Cardiac muscle cell (in vitro differentiated cells and primary cell): ENCODE results near the gene RPL12. TPM values are rescaled to one million over a fixed set of nuclear protein-coding genes. Genes with fewer than 3 reads are reported as not detected.

Experiments used
- DNase-seq, 2 donors: peaks; one replicate each; pipeline versions ENCODE4 v3.0.0 to v3.0.0-alpha.2; 2010 to 2017; ENCODE audit warnings: low read depth in 1 of 2, low spot score in 1 of 2
- H3K27ac ChIP-seq: fragments of 200-600 bp; sonication (generic); 2 replicates; pipeline ENCODE4 v1.5.1; 2016
- H3K27me3 ChIP-seq: fragments of 200-600 bp; sonication (generic); 2 replicates; pipeline ENCODE4 v1.6.0; 2016; ENCODE audit warnings: control low read depth
- H3K36me3 ChIP-seq: fragments of 200-600 bp; sonication (generic); 2 replicates; pipeline ENCODE4 v1.5.1; 2016; ENCODE audit warnings: control low read depth
- H3K4me1 ChIP-seq: fragments of 200-600 bp; sonication (generic); 2 replicates; pipeline ENCODE4 v1.8.1; 2017; ENCODE audit warnings: low read depth, mild to moderate bottlenecking, mixed run types
- H3K4me3 ChIP-seq: fragments of 200-600 bp; sonication (generic); 2 replicates; pipeline ENCODE4 v1.5.1; 2016; ENCODE audit warnings: mild to moderate bottlenecking
- H3K9me3 ChIP-seq: fragments of 200-600 bp; sonication (generic); 2 replicates; pipeline ENCODE4 v1.5.1; 2017; ENCODE audit warnings: low read depth, mild to moderate bottlenecking, control low read depth
- polyA plus RNA-seq: library from polyadenylated mRNA; unstranded; fragments of >200 nt; fragmentation: Nextera tagmentation; extraction: Ambion mirVana; gene quantifications from 2 replicates; pipeline ENCODE4 v1.2.1, GENCODE V29; 2016
- total RNA-seq: library from RNA; depleted of rRNA; stranded (reverse); fragments of >200 nt; gene quantifications from 2 replicates; pipeline ENCODE4 v1.2.3, GENCODE V29; 2016
- TF ChIP-seq, protein P1 (sequence below): IDR thresholded peaks from 2 replicates; pipeline ENCODE4 v1.5.1; 2012; ENCODE audit warnings: low read depth, mild to moderate bottlenecking, low read length

Gene RPL12
- total and polyA plus RNA-seq, 2 experiments from 2014 or later: 335 to 1,318 TPM

DNA sequence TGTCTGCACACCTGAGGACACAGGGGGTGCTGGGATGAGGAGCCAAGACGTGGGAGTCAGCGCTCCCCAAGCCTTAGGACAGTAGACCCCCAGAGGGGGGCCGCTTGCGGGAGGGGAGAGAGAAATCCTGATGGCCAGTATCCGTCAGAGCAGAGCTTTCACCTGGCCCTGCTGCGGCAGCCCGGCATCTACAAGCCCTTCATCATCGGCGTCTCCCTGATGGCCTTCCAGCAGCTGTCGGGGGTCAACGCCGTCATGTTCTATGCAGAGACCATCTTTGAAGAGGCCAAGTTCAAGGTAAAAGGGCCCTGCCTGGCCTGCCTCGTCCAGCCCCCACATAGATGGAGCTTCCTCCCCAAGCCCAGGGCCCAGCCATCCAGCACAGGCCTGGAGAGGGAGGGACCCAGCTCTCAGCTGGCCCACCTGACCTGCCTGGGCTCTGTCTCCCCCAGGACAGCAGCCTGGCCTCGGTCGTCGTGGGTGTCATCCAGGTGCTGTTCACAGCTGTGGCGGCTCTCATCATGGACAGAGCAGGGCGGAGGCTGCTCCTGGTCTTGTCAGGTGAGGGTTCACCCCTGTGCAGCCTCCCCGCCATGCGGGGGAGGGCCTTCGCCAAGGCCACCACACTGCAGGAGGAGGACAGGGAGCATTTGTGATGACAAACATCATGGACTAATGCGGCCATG, 47.6 kb downstream of the RPL12 start:
- Histone ChIP-seq H3K4me3 (no peak overlapping the region), H3K36me3 (peaks cover 5% of the 10 kb centered on the region), H3K27ac (no peak overlapping the region), H3K9me3 (no peaks in the 10 kb centered on the region), H3K27me3 (no peaks in the 10 kb centered on the region), H3K4me1 (peaks cover 14% of the 10 kb centered on the region)
- TF ChIP-seq, protein P1, sequence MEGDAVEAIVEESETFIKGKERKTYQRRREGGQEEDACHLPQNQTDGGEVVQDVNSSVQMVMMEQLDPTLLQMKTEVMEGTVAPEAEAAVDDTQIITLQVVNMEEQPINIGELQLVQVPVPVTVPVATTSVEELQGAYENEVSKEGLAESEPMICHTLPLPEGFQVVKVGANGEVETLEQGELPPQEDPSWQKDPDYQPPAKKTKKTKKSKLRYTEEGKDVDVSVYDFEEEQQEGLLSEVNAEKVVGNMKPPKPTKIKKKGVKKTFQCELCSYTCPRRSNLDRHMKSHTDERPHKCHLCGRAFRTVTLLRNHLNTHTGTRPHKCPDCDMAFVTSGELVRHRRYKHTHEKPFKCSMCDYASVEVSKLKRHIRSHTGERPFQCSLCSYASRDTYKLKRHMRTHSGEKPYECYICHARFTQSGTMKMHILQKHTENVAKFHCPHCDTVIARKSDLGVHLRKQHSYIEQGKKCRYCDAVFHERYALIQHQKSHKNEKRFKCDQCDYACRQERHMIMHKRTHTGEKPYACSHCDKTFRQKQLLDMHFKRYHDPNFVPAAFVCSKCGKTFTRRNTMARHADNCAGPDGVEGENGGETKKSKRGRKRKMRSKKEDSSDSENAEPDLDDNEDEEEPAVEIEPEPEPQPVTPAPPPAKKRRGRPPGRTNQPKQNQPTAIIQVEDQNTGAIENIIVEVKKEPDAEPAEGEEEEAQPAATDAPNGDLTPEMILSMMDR: no peak
- DNase-seq: no peak

DNA sequence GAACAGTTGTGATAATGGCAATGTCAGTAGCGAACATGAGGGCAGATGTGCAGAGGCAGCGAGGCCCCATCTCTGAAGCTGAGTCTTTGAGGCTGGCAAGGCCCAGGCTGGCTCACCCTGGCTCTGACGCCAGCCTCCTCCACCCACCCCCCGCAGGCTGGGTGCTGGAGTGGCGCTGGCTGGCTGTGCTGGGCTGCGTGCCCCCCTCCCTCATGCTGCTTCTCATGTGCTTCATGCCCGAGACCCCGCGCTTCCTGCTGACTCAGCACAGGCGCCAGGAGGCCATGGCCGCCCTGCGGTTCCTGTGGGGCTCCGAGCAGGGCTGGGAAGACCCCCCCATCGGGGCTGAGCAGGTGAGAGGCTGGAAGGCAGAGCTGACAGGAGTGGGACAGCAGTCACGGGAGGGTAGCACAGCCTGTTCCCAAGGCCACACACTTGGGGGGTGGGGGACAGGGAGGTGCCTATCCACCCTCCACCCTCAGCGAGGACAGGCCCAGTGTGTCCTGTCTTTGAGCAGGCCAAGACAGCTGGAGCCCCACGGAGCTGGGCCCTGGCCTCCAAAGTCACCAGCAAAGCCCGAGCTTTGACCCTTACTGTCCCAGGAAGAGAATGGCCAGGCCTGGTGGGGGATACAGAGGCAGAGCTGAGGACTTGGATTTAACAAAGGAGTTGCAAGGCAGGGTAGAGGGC, 48.7 kb downstream of the RPL12 start:
- no peak overlapping the region for H3K4me3 ChIP-seq
- TF ChIP-seq, protein P1: no peak
- H3K4me1 ChIP-seq: peaks cover 10% of the 10 kb centered on the region
- no peak overlapping the region for H3K27ac ChIP-seq
- no peaks in the 10 kb centered on the region for H3K27me3 ChIP-seq
- no peaks in the 10 kb centered on the region for H3K9me3 ChIP-seq
- H3K36me3 ChIP-seq: peaks cover 5% of the 10 kb centered on the region
- DNase-seq: no peak

DNA sequence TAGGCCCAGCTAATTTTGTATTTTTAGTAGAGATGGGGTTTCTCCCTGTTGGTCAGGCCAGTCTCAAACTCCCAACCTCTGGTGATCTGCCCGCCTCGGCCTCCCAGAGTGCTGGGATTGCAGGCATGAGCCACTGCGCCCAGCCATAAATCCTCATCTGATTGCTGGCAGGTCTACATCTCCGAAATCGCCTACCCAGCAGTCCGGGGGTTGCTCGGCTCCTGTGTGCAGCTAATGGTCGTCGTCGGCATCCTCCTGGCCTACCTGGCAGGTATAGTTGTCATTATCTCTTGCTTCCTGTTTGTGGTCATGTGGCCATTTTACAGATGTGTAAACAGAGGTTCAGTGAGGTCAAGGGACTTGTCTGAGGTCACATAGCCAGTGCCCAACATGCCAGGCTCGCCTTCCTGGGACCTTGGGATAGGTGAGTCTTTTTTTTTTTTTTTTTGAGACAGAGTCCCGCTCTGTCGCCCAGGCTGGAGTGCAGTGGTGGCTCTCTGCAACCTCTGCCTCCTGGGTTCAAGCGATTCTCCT, 51.4 kb downstream of the RPL12 start:
- Histone ChIP-seq H3K4me1 (no peaks in the 10 kb centered on the region), H3K4me3 (no peak overlapping the region), H3K36me3 (peaks cover 5% of the 10 kb centered on the region), H3K27ac (no peak overlapping the region), H3K27me3 (no peaks in the 10 kb centered on the region), H3K9me3 (no peaks in the 10 kb centered on the region)
- DNase-seq: no peak
- TF ChIP-seq, protein P1: no peak

DNA sequence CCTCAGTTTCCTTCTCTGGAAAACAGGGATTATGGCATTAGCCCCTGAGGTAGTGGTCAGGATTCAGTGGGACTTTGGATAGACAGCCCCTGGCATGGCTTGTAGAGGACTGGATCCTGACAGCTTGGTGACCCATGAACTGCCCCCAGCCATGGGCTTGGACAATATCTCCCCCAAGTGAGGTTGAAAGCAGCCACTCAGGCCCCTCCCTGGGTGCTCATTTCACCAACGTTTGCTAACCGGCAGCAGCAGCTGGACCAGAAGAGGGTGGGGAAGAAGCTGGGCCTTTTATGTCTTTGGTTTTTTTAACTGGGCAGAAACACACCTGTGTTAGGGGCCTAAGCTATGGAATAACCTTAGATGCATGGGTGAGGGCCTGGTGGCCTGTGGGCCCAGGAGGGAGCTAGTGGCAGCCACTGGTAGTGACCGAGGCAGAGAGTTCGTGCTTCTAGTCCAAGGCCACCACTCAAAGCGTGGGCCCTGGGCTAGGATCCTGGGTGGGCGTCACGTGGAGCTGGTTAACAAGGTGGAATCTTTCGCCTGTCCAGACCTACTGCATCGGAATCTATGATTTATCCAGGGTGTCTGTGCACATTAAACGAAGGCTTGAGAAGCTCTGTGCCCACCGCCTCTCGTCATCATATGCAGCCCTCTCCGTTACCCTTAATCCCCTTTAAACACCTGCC, 52.3 kb downstream of the RPL12 start:
- Histone ChIP-seq H3K27ac (no peak overlapping the region), H3K27me3 (no peaks in the 10 kb centered on the region), H3K9me3 (no peaks in the 10 kb centered on the region), H3K4me1 (no peaks in the 10 kb centered on the region), H3K36me3 (peaks cover 3% of the 10 kb centered on the region), H3K4me3 (no peak overlapping the region)
- DNase-seq: no peak
- TF ChIP-seq, protein P1: no peak

DNA sequence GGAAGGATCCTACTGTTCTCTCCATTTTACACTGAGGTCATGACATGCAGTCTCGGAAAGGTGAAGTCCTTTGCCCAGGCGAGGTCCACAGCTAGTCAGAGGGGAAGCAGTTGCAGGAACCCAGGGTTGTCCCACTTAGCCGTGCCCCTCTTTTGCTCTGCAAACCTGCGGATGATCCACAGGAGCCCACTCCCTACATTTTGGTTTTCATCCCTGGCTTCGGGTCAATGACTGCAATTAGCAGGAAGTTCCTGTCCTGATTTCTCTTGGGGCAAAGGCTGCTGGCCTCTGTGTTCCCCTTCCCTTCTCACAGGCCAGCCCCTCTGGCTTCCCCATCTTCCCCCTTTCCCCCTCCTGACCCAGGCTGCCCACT, 52.9 kb downstream of the RPL12 start:
- peak overlapping the region; percentile 71 for H3K4me3 ChIP-seq
- no peak overlapping the region for H3K27ac ChIP-seq
- H3K27me3 ChIP-seq: no peaks in the 10 kb centered on the region
- TF ChIP-seq, protein P1: no peak
- H3K36me3 ChIP-seq: no peaks in the 10 kb centered on the region
- DNase-seq: no peak
- H3K9me3 ChIP-seq: no peaks in the 10 kb centered on the region
- no peaks in the 10 kb centered on the region for H3K4me1 ChIP-seq

Other genes with a start within 250 kb of the RPL12 start
- 27.4 and 34.2 TPM in 2 replicates for gene GARNL3, start 186.6 kb downstream of the RPL12 start, total RNA-seq
- 24.8 and 35.6 TPM in 2 replicates for gene GARNL3, start 186.6 kb downstream of the RPL12 start, polyA plus RNA-seq
- gene SLC2A8, start 54.2 kb downstream of the RPL12 start, total RNA-seq: 45.1 and 45.3 TPM in 2 replicates
- 54.2 and 62.2 TPM in 2 replicates for gene SLC2A8, start 54.2 kb downstream of the RPL12 start, polyA plus RNA-seq
- 8.2 and 8.8 TPM in 2 replicates for gene ZNF79, start 27.0 kb downstream of the RPL12 start, total RNA-seq
- gene ZNF79, start 27.0 kb downstream of the RPL12 start, polyA plus RNA-seq: 4.6 and 5.2 TPM in 2 replicates
- 32.6 and 39.4 TPM in 2 replicates for gene LRSAM1, start 104 bp upstream of the RPL12 start, total RNA-seq
- 37.1 and 39.7 TPM in 2 replicates for gene LRSAM1, start 104 bp upstream of the RPL12 start, polyA plus RNA-seq
- gene STXBP1, start 160.9 kb upstream of the RPL12 start, total RNA-seq: 19.8 and 95.5 TPM in 2 replicates
- gene STXBP1, start 160.9 kb upstream of the RPL12 start, polyA plus RNA-seq: 26.0 and 27.0 TPM in 2 replicates